Vagina (tissue), 2 donors: ENCODE measurements around the gene TCF7L1. TPM values are rescaled to one million over a fixed set of nuclear protein-coding genes. Genes with fewer than 3 reads are reported as not detected.

Experiments used
- DNase-seq, 2 donors: peaks; one replicate each; pipeline ENCODE4 v3.0.0-alpha.2; 2017; ENCODE audit errors: extremely low spot score in 2 of 2
- H3K27ac ChIP-seq: fragments of 200-600 bp; sonication (generic); one replicate; pipeline ENCODE4 v1.5.1; 2019
- H3K27me3 ChIP-seq: fragments of 200-600 bp; sonication (generic); one replicate; pipeline ENCODE4 v1.5.1; 2019
- H3K36me3 ChIP-seq, 2 donors: fragments of 200-600 bp; sonication (generic); one replicate each; pipeline ENCODE4 v1.5.1; 2017 to 2019
- H3K4me1 ChIP-seq: fragments of 200-600 bp; sonication (generic); one replicate; pipeline ENCODE4 v1.5.1; 2019
- H3K4me3 ChIP-seq, 2 donors: fragments of 200-600 bp; sonication (generic); 1 replicate in 1 of 2; 2 replicates in 1 of 2; pipeline ENCODE4 v1.5.1; 2016 to 2019
- H3K9me3 ChIP-seq: fragments of 200-600 bp; sonication (generic); one replicate; pipeline ENCODE4 v1.5.1; 2019
- CTCF ChIP-seq, 3 experiments: fragments of 450-650 bp in 2 of 3; fragments of 200-600 bp in 1 of 3; sonication (generic) in 1 of 3; IDR thresholded peaks; one replicate each; pipeline ENCODE4 v1.5.1; 2017 to 2019; ENCODE audit warnings: antibody characterized with exemption in 3 of 3, mild to moderate bottlenecking in 2 of 3, moderate library complexity in 2 of 3
- POLR2A ChIP-seq, 2 donors: fragments of 450-650 bp; IDR thresholded peaks; one replicate each; pipeline ENCODE4 v1.6.1; 2017; ENCODE audit warnings: antibody characterized with exemption in 2 of 2, mild to moderate bottlenecking in 2 of 2, moderate library complexity in 2 of 2
- POLR2AphosphoS5 ChIP-seq, 2 donors: sonication (generic); formaldehyde crosslinking; IDR thresholded peaks; one replicate each; pipeline ENCODE4 v1.9.0; 2017; ENCODE audit warnings: antibody characterized with exemption in 2 of 2, mild to moderate bottlenecking in 2 of 2, low read depth in 1 of 2; ENCODE audit not compliant: insufficient read depth in 1 of 2
- intact Hi-C: fragments of 100-400 bp; cut with DNase I; formaldehyde crosslinking; loops from one replicate; pipeline ENCODE4 v1.15.1; 2023
- total RNA-seq: library from RNA; depleted of rRNA; stranded (reverse); fragments of >200 nt; gene quantifications from one replicate; pipeline ENCODE4 v1.2.3, GENCODE V29; 2016

The TCF7L1 gene
- total RNA-seq, 1 donor from 2014 or later = 8.3 TPM

GRCh38 chr2:85269959-85270358, 136.8 kb downstream of the TCF7L1 start:
- no peak overlapping the region for H3K4me3 ChIP-seq
- peaks cover 49% of the 10 kb centered on the region for H3K4me1 ChIP-seq
- no peak for TF ChIP-seq POLR2A (IDR thresholded peaks at IDR 0.05)
- peak in 1 of 2 donors; percentile 30 for TF ChIP-seq POLR2AphosphoS5 (IDR thresholded peaks at IDR 0.05; ENCODE audit: insufficient read depth in 1 of 2, low read depth in 1 of 2)
- intact Hi-C loops = no loop called here
- no peaks in the 10 kb centered on the region for H3K9me3 ChIP-seq
- H3K27ac ChIP-seq = no peak overlapping the region
- H3K36me3 ChIP-seq = no peaks in the 10 kb centered on the region
- no peak for DNase-seq
- no peaks in the 10 kb centered on the region for H3K27me3 ChIP-seq

GRCh38 chr2:85272357-85272756, 139.2 kb downstream of the TCF7L1 start:
- no peak for DNase-seq
- Histone ChIP-seq H3K9me3 (no peaks in the 10 kb centered on the region), H3K4me1 (peaks cover 53% of the 10 kb centered on the region), H3K36me3 (no peaks in the 10 kb centered on the region), H3K27me3 (no peaks in the 10 kb centered on the region), H3K4me3 (no peak overlapping the region), H3K27ac (no peak overlapping the region)
- TF ChIP-seq POLR2AphosphoS5 (IDR thresholded peaks at IDR 0.05; ENCODE audit: insufficient read depth in 1 of 2, low read depth in 1 of 2) (no peak), POLR2A (IDR thresholded peaks at IDR 0.05) (no peak), CTCF (IDR thresholded peaks at IDR 0.05) (no peak)
- intact Hi-C loops = no loop called here

- H3K27ac ChIP-seq = peak overlapping the region; percentile 29
Measured at GRCh38 chr2:85273738-85274731, 140.8 kb downstream of the TCF7L1 start.

GRCh38 chr2:85275984-85276540, 142.9 kb downstream of the TCF7L1 start:
- Histone ChIP-seq H3K4me3 (peak overlapping the region; percentile 12 to 34), H3K9me3 (no peaks in the 10 kb centered on the region), H3K27me3 (no peaks in the 10 kb centered on the region), H3K4me1 (peaks cover 55% of the 10 kb centered on the region), H3K36me3 (no peaks in the 10 kb centered on the region), H3K27ac (peak overlapping the region; percentile 72)
- TF ChIP-seq POLR2A (IDR thresholded peaks at IDR 0.05) = no peak
- intact Hi-C loops = no loop called here
- DNase-seq = no peak

More at GRCh38 chr2:85273738-85274731, 140.8 kb downstream of the TCF7L1 start:
- TF ChIP-seq POLR2AphosphoS5 (IDR thresholded peaks at IDR 0.05; ENCODE audit: insufficient read depth in 1 of 2, low read depth in 1 of 2) (peak in 1 of 2 donors; percentile 62), CTCF (IDR thresholded peaks at IDR 0.05) (no peak)
- H3K36me3 ChIP-seq = no peaks in the 10 kb centered on the region
- peaks cover 70% of the 10 kb centered on the region for H3K4me1 ChIP-seq
- no peaks in the 10 kb centered on the region for H3K27me3 ChIP-seq
- intact Hi-C loops = no loop called here
- DNase-seq = no peak
- no peak overlapping the region for H3K4me3 ChIP-seq
- H3K9me3 ChIP-seq = no peaks in the 10 kb centered on the region

- TF ChIP-seq CTCF (IDR thresholded peaks at IDR 0.05) = no peak
- no peak for TF ChIP-seq POLR2AphosphoS5 (IDR thresholded peaks at IDR 0.05; ENCODE audit: insufficient read depth in 1 of 2, low read depth in 1 of 2)
- TF ChIP-seq POLR2A (IDR thresholded peaks at IDR 0.05) = no peak
- no peak for DNase-seq
Measured at GRCh38 chr2:85276571-85277118, 143.5 kb downstream of the TCF7L1 start.

More at GRCh38 chr2:85276571-85277118, 143.5 kb downstream of the TCF7L1 start:
- intact Hi-C loops = no loop called here
- peak overlapping the region in 1 of 2 donors; percentile 34 for H3K4me3 ChIP-seq
- peaks cover 55% of the 10 kb centered on the region for H3K4me1 ChIP-seq
- H3K9me3 ChIP-seq = no peaks in the 10 kb centered on the region
- peak overlapping the region; percentile 72 for H3K27ac ChIP-seq
- H3K27me3 ChIP-seq = no peaks in the 10 kb centered on the region
- no peaks in the 10 kb centered on the region for H3K36me3 ChIP-seq
